ENCODE measurements around the gene TLCD3B. TPM values are rescaled to one million over a fixed set of nuclear protein-coding genes. Genes with fewer than 3 reads are reported as not detected.

The TLCD3B gene
- total RNA-seq, 1 donor from 2014 or later = not detected

- no peak for DNase-seq (ENCODE audit: low spot score)
Observed at GRCh38 chr16:30005341-30006094, 25.6 kb downstream of the TLCD3B start.

DNA sequence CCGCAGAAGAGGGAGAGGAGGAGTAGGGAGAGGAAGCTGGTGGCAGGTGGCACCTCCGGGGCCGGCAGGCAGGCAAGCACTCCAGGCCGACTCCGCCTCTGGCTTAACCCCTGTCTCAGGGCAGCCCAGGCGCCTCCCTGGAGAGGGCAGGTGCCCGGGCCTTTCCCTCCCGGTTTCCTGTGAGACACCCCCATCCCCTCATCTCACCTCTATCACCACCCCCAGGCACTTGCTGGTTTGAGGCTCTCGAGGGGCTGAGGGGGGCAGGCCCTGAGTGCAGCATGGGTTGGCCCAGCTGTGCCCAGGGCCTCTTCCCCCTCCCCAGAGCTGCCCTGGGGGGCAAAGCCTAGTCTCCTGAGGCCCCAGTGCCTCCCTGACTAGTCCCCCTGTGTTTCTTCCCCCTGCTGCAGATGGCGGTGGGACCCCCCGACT, 26.2 kb downstream of the TLCD3B start:
- DNase-seq (ENCODE audit: low spot score) = no peak

DNA sequence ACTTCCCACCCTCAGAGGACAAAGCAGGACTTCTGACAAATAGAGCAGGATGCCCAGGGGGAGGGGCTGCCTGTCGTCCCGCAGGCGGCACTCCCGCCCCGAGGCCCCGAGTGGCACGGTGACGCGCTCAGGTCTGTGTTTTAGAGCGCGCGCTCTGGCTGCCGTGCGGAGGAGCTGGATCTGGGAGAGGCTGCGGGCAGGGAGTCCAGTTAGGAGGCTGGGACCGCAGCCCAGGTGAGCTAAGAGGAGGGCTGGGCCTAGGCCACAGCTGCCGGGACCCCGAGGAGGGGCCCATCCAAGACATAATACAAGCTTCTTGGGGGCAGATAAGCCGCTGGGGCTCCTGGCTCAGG, 26.7 kb downstream of the TLCD3B start:
- DNase-seq (ENCODE audit: low spot score) = no peak

GRCh38 chr16:30003670-30004423, 27.2 kb downstream of the TLCD3B start:
- no peak for DNase-seq (ENCODE audit: low spot score)

- DNase-seq (ENCODE audit: low spot score) = no peak
Observed at GRCh38 chr16:30002614-30003346, 28.3 kb downstream of the TLCD3B start.

DNA sequence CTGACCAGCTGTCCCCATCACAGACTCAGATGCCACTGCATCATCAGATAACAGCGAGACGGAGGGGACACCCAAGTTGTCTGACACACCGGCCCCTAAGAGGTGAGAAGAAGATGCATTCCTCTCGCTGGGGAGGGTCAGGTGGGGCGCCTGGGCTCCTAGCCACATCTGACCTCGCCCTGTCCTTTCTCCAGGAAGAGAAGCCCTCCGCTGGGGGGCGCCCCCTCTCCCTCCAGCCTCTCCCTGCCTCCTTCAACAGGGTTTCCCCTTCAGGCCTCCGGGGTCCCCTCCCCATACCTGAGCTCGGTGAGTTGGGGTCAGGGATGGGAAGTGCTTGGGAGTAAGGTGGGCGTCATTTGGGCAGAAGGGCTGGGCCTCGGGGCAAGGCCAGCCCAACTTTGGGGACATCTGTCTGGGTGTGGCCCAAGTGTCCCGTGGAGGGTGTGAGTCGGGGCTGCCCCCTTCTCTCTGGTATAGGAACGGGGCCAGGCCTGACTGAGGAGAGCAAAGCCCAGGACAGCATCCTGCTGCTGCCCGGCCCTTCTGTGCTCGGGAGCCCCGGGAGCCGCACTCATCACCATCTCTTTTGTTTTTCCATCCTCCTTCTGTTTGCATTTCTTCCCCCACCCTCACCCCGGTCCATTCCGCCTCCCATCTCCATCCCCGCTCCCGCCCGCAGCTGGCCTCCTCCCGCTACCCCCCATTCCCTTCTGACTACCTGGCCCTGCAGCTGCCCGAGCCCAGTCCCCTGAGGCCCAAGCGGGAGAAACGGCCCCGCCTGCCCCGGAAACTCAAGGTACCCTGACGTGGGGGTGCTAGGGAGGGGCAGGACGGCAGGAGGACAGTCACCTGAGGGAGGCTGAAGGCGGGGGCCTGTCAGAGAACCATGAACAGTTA, 30.1 kb downstream of the TLCD3B start:
- no peak for DNase-seq (ENCODE audit: low spot score)

- no peak for DNase-seq (ENCODE audit: low spot score)
Observed at GRCh38 chr16:29999605-30000004, 31.5 kb downstream of the TLCD3B start.

GRCh38 chr16:29996766-29997250, 34.3 kb downstream of the TLCD3B start:
- no peak for DNase-seq (ENCODE audit: low spot score)

DNA sequence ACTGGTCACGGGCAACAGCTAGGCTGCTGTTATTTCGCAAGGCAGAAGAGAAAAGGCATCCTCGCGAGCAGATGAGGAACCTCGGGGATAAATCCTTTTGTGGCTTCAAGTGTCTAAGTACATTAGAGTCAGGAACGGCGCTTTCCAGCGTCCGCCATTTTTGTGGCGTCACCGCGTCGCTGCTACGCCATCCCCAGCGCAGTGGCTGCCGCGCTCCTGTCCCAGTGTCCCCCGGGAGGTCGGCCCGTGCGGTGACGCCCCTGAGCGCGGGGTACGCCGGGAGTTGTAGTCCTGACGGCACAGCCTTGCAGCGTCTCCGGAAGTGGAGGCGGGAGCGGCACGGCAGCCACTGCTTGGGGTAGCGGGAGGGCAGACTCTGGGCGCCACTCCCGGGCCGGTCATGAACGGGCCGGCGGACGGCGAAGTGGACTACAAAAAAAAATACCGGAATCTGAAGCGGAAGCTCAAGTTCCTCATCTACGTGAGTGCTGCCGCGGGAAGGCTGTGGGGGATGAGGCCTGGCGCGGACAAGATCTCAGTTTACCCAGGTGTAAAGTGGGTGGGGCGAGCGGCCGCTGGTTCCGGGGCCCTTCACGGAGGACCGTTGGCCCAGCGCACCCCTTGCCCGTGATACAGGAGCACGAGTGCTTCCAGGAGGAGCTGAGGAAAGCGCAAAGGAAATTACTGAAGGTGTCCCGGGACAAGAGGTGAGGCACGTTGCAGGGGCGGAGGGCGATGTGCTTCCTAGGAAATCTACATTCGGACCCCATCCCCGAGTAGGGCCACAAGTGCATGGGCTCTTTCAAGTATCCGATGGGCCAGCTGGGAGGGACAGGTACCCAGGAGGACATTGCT, 34.9 kb downstream of the TLCD3B start, which contains the start of gene INO80E:
Gene INO80E (plus strand): TSS at position 331 of the 855 bp plus-strand sequence. CDS start 70 bp downstream, at position 401.
- peak; percentile 98 for DNase-seq (ENCODE audit: low spot score)

DNA sequence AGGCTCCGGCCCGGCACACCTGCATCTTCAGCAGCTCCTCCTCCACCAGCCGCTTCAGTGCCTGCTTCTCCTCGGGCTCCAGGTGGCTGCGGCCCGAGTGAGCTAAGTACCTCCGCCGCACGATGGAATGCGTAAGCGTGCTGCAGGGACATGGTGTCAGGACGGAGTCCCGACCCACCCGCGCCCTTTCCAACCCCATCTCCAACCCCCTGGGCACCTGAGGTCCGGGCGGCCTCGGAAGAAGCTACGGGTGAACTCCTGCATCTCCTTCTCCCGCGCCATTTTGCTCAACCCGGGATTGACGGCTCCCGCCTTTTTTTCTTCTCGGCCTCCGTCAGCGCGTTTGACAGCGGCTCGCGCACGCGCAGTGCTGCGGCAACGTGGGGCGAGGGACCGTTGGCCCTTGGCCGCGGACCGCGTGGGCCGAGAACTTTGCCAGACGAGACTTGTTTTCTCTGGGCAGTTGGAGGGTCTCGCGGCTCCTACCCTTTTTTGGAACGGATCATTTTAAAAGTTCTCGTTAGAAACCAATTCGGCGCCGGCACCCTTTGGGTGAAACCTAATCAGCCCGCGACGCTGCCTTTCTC, 35.7 kb downstream of the TLCD3B start, which contains the start of gene HIRIP3:
Gene HIRIP3 (minus strand): TSS at position 294 of the 587 bp plus-strand sequence. CDS start 12 bp downstream, at position 282.
- DNase-seq (ENCODE audit: low spot score) = peak; percentile 91

- DNase-seq (ENCODE audit: low spot score) = peak; percentile 79
Observed at GRCh38 chr16:29994600-29995323, 36.3 kb downstream of the TLCD3B start.

DNA sequence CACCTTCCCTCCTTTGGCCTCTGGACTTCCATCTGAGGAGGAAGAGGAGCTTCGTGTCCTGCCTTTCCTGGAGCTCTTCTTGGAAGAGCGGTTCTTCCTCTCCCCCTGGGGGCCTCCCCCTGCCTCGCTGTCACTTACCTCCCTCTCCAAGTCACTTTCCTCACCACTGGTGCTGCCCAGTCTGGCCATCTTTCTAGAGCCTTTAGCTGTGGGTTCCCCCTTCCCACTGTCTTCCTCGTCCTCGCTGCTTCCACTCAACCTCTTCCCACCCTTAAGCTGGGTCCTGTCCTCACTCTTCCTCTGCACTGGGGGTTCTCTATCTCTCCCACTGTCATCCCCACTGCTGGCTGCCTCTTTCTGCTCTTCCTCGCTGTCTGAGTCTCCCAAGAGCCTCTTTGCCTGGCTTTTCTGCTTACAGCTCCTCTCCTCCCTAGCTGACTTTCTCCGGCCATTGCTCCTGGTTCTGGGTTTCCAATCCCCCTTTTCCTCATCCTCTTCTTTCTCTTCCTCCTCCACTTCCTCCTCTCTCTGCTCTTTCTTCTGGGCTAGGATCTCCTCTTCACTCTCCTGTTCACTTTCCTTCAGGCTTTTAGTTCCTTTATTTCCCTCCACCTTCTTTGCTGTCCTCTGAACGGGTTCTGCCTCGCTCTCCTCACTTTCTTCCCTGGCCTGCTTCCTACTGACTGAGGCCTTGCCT, 37.0 kb downstream of the TLCD3B start:
- no peak for DNase-seq (ENCODE audit: low spot score)

GRCh38 chr16:29993191-29993902, 37.7 kb downstream of the TLCD3B start:
- DNase-seq (ENCODE audit: low spot score) = no peak

DNA sequence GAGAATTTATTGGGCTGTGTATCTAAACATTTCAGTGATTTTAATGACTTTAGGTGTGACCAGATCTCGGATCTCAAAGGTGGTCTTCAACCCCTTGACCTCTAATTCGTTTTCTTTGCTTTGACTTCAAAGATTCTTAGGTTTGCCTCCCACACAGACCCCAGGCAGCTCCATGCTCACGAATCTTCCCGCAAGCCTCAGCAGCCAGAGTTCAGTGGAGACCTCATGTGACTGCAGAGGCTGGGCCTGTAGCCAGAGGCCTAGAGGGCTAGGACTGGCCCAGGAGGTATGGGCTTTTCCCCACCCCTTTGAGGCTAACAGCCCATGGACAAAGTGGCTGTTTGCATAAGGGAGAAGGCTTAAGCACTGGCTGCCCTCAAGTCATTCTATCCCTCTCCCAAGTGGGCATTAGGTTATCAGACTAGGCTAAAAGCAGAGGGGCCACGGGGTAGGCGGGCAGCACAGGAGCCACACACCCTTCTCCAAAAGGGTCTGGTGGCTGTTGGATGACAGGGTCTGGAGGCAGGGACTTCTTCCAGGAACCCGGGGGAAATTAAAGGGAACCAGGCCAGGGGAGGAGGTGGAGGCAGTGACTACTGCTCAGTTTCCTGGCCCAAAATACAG, 38.6 kb downstream of the TLCD3B start:
- DNase-seq (ENCODE audit: low spot score) = no peak

- no peak for DNase-seq (ENCODE audit: low spot score)
Observed at GRCh38 chr16:29991571-29991904, 39.5 kb downstream of the TLCD3B start.

DNA sequence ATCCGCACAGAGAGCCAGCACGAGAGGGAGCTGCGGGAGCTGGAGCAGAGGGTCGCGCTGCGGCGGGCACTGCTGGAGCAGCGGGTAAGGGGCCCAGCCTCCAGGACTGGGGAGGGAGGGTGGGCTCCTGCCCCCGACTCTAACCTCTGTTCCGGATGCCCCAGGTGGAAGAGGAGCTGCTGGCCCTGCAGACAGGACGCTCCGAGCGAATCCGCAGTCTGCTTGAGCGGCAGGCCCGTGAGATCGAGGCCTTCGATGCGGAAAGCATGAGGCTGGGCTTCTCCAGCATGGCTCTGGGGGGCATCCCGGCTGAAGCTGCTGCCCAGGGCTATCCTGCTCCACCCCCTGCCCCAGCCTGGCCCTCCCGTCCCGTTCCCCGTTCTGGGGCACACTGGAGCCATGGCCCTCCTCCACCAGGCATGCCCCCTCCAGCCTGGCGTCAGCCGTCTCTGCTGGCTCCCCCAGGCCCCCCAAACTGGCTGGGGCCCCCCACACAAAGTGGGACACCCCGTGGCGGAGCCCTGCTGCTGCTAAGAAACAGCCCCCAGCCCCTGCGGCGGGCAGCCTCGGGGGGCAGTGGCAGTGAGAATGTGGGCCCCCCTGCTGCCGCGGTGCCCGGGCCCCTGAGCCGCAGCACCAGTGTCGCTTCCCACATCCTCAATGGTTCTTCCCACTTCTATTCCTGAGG, 40.0 kb downstream of the TLCD3B start:
- no peak for DNase-seq (ENCODE audit: low spot score)

DNA sequence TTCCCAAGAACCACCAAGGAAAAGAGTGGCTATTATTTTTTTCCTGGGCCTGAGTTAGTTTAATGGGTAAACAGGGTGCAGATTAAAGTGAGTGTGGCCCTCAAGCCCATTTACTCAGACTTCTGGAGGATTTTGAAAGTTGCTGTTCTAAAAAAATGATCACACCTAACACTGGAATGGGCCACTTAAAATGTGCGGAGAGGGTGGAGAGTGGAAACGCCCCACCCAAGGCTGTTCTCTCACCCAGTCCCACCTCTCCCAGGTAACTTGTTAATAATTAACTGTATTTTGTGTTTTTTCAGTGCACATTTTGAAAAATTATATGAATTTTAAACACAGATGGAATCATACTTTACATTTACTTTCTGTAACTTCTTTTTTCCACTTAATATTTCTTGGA, 41.0 kb downstream of the TLCD3B start:
- no peak for DNase-seq (ENCODE audit: low spot score)

Data from ureter (tissue), 1 donor.